Germinal center (tissue), 1 donor: ENCODE data around the gene HES6.

ENCODE experiments used
- DNase-seq: peaks from one replicate; pipeline ENCODE4 v3.0.0; 2012; ENCODE audit warnings: mixed read lengths, low spot score

The HES6 gene

GRCh38 chr2:238190445-238190844 lies 49.4 kb downstream of the HES6 start:
- DNase-seq: no peak
